GM12801 (cell line): ENCODE measurements around the gene HOXA9.

Experiments used
- TF ChIP-seq, protein P1 (sequence below): IDR thresholded peaks from one replicate; pipeline ENCODE4 v1.5.1; 2011; ENCODE audit warnings: control low read depth; ENCODE audit not compliant: insufficient read length; ENCODE audit errors: extremely low read depth

Gene HOXA9

DNA sequence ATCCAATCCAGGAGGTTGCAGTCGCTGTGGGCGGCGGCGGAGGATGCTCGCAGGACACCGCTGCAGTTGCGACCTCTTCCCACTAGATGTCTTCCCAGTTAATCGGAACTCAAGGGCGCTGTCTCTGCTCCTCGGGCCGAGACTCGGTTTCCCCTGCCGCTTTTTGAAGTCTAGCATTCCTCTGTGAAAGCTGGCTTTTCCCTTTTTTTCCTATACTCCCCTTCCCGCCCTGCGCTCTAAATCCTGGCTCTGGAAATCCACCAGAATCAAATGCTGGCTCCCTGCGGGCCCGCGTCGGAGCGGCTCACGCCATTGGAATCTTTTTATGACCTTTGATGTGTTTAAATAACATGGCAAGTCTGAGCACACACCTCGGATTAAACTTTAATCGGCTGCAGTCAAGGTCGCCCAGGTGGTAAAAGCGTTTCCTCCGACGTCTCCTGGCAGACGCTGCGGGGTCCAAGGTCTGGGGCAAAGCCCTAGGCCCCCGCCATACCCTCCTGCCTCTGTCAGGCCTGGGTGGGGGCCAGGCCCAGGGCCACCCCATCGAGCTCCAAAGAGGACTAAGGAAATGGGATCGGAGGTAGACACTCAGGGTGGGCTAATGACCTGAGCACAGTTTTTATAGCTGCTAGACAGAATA is 45.2 kb upstream of the HOXA9 start:
- TF ChIP-seq, protein P1, sequence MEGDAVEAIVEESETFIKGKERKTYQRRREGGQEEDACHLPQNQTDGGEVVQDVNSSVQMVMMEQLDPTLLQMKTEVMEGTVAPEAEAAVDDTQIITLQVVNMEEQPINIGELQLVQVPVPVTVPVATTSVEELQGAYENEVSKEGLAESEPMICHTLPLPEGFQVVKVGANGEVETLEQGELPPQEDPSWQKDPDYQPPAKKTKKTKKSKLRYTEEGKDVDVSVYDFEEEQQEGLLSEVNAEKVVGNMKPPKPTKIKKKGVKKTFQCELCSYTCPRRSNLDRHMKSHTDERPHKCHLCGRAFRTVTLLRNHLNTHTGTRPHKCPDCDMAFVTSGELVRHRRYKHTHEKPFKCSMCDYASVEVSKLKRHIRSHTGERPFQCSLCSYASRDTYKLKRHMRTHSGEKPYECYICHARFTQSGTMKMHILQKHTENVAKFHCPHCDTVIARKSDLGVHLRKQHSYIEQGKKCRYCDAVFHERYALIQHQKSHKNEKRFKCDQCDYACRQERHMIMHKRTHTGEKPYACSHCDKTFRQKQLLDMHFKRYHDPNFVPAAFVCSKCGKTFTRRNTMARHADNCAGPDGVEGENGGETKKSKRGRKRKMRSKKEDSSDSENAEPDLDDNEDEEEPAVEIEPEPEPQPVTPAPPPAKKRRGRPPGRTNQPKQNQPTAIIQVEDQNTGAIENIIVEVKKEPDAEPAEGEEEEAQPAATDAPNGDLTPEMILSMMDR = no peak

DNA sequence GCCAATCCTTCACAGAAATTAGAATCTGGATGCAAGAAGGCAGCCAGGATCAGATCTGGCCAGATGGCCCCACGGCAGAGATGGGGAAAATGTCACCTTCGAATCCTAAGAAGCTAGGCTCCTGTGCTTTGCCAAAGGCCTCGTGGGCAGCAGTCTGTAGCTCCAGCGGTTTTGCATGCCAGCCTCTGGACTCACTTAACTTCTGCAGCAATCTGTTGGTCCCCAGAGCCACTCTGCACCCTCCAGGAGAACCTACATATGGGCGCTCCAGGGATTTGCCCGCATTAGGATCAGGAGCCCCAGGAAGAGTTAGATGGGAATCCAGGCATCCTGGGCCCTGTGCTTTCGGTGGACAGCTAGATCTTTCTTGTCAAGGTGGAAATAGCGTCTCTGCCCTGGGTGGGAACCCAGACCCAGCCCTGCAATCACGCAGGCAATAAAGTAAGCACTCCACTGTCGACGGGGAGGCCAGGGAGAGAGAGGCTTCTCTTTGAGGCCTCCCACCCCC is 44.6 kb upstream of the HOXA9 start:
- TF ChIP-seq, protein P1 = no peak

DNA sequence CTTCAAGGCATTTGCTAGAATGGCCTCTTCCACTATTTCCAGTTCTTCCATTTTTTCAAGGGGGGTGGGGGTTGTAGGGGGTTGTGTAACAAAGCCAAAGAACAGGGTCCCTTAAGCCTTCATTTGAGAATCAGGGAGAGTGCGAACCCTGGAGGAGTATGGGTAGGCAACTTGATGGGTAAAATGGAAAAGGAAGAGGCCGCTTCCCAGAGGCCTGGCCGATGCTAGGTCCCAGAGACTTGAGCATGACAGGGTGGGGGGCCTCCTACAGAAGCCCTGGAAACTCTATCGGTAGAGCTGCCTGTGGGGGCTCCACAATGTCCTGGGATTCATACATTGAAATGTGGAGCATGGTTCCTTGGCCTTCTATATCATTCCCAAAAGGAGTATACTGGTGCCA is 43.7 kb upstream of the HOXA9 start:
- TF ChIP-seq, protein P1 = no peak

DNA sequence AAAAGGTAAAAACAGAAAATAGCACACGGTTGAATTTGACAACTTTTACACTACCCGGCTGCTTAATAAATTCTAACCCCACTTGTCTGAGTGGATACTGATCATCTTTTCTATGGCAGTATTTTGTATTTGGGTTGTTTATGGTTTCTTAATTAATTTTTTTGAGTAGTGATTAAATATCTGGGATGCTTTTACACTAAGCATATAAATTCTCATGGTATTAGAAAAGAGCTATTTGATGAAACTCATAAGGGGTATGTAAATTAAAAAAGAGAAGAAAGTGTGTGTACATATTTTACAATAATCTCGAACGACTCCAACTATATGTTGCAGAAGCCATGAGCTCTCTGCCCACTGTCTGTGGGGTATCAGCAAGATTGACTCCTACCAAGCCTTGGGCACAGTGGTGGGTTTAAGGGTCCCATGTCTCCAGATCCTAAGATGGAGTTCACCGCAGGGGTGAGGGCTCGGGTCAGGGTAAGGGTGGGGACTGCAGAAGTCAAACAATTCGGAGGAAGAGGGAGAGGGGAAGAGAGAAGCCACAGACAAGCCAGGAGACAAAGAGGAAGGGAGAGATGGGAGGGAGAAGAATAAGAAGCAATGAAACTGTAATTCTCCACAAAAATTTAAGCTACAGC is 42.1 kb upstream of the HOXA9 start:
- TF ChIP-seq, protein P1 = no peak

DNA sequence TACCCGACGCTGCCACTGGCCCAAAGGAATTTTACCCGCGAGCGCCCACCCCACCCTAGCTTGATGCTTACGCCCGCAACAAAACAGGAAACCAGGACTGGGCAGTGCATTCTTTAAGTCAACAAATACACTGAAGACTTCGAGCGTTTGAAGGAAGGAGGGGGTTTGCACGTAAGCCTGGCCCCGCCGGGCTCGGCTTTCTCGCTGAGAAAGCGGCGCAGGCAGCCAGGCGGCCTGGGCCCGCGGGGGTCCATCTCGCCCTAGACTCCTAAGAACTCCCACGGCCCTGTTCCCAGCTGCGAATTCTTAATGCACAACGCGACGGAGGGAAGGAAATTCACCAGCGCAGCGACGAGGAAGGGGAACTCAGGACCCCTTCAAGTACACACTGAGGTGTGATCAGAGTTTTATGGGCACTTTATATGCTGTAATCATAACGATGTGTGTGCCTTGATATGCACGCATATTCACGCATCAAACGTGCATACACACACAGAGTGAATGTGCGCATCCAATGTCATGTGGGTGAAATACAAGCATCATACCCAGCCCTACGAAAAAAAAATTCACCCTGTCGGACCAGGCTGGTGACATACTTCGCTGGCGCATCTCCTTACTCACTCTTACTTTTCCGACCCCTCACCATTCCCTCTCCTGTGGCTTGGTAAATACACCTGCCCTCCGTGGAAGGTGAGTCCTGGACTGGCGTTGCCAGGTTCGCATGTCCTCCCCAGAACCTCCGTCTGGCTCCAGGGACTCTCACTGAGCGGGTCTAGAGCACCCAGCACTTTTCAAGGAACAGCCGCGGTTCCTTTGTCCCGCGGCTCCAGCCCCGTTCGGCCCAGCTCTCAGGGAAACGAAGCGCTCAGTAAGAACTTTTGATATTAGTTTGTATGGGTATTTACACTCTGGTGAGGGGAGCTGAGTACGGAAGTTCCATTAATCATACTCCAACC is 40.3 kb upstream of the HOXA9 start:
- TF ChIP-seq, protein P1 = no peak

DNA sequence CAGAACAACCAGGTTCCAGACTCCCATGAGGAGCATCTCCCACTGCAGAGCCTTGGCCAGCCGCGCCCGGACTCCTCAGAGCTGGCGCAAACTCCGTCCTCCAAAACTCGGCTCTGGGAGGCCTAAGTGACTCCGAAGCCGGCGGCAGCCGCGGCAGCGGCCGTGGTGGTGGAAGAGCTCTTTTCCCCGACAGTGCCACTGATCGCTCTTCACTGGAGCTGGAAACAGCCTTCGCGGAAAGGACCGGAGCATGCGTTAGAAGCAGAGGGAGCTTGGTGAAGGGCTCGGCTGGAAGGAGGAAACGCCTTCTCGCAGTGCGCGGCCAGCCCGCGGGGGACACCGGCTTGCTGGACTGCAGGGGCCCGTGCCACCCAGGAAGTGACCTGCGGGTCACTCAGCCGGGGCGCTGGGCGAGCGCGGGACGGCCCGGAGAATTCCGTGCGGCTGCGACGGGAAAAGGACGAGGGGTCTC is 39.5 kb upstream of the HOXA9 start:
- TF ChIP-seq, protein P1 = no peak

DNA sequence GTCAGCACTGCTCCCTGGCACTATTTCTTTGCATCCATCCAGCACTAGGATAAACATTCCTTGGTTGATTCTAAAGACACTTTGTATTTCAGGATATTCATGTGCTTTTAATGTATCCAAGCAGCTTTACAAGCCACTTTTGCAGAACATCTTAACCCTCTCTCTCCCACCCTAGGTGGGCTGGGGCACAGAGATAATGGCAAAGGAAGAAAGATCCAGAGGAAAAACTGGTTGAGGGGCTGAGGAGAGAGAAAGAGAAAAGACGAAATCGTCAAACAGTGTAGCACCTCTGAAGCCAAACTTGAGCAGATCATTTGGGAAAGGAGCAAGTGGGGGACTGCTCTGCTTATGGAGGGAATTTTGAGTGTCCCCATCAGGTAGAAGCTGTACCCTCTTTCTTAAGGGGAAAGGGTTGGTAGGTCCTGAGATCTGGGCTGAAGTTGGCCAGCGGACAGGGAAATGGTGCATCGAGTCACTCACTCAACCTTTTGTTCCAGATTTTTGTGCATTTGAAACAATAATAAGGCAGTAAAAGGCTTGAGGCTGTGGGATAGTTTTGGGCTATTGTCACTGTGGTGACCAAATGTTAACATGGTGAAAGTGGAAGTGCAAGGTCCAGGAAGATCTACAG is 38.7 kb upstream of the HOXA9 start:
- TF ChIP-seq, protein P1 = no peak
